Forelimb muscle (tissue), 1 donor: ENCODE measurements around the gene HSPA1L. TPM values are rescaled to one million over a fixed set of nuclear protein-coding genes. Genes with fewer than 3 reads are reported as not detected.
"Not testable (repeated sequence)": the region's sequence is repeated elsewhere in the genome, so short reads cannot be mapped to it uniquely, and the experiment has no call there.

Experiments
- DNase-seq: peaks from one replicate; pipeline ENCODE4 v3.0.0-alpha.2; 2013; ENCODE audit warnings: low read depth
- polyA plus RNA-seq: library from polyadenylated mRNA; unstranded; fragments of 120-200 nt; gene quantifications from one replicate; pipeline ENCODE4 v1.2.1, GENCODE V29; 2013; ENCODE audit not compliant: insufficient read length

HSPA1L gene
- polyA plus RNA-seq: 5.0 TPM

- no peak for DNase-seq
These were observed at the start of gene HSPA1L, which contains the start of gene HSPA1A for GRCh38 chr6:31815025-31815838. TSS of gene HSPA1L (minus strand) at chr6:31815283. CDS start at chr6:31811972, 3,311 bp downstream. TSS of gene HSPA1A (plus strand) at chr6:31815543. CDS start at chr6:31815757, 214 bp downstream.

DNA sequence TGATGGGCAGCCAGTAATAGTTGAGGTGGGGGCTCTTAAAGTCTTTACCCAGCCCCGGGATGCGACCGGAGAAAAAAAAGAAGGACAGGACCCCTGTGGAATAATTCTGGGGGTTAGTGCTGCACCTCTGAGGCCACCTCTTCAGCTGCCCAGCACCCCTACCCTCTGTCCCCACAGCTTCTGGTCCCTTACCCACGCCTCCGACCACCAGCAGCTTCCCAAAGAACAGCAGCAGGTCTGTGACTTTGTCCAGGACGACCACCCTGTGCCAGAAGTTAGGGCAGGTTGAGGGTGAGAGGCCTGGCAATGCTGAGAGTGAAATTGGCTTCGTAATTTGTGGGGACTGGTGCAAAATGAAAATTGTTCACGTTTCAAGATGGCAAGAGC lies 49.7 kb upstream of the HSPA1L start:
- no peak for DNase-seq

GRCh38 chr6:31864123-31864562 lies 49.1 kb upstream of the HSPA1L start:
- not testable (repeated sequence) for DNase-seq

DNA sequence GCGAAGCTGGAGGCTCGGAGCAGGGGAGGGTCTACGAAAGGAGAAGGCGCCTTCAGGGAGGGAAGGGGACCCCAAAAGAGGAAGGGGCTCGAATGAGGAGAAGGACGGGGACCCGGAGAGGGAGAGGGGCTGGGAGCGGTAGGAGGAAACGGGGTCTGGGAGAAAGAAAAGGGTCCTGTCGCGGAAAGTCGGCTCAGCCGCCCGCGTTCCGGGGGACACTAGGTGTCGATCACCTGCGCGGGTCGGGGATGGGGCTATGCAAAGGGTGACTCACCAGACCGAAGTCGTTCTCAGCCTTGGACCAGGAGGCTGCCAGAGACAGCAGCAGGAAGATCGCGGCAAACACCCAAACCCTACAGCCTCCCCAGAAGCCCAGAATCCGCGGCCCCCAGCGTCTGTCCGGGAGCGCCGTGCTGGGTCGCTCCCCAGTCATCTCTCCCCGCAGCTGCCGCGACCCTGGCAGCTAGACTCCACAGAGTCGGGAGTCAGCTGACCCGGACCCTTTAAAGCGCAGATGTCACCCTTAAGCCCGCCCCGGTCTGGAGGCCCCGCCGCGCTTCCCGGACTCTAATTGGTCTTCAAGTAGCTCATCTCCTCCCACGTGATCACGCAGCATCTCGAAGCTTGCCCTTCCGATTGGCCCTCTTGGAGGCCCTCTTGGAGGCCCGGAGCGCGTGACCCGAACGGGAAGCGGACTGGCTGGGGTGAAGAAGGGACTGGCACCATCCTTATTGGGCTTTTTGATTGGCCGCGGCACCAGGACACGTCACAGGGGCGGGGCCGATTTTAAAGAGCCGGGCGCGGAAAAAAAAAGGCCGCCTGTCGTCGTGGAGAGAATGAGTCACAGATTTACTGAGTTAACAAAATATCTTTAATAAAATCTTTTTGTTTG lies 47.5 kb upstream of the HSPA1L start, which contains the start of gene NEU1:
NEU1 (minus strand) TSS at position 478 of the 892 bp plus-strand sequence; CDS start at position 433, 45 bp downstream.
- peak; percentile 99 for DNase-seq

- no peak for DNase-seq
These were observed 46.8 kb upstream of the HSPA1L start for GRCh38 chr6:31861919-31862343.

DNA sequence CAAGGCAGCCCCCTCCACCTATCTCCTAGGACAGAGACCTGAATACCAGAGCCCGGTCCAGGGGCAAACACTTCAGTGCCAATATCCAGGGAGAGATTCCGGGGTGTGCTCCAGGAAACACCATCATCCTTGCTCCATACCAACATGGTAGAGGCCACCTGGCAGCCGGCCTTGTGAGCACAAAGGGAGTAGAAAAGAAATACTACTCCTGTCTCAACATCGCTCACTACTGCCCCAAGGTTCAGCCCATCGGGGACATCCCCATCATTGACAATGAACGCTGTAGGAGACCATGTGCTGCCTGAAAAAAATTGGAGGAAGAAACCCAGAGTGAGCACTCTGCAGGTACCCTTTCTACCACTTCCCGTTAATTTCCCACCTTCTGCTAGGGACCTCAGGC lies 46.1 kb upstream of the HSPA1L start:
- DNase-seq: no peak

- DNase-seq: no peak
These were observed 45.3 kb upstream of the HSPA1L start for GRCh38 chr6:31860349-31860748.

GRCh38 chr6:31859923-31860322 lies 44.8 kb upstream of the HSPA1L start:
- no peak for DNase-seq

DNA sequence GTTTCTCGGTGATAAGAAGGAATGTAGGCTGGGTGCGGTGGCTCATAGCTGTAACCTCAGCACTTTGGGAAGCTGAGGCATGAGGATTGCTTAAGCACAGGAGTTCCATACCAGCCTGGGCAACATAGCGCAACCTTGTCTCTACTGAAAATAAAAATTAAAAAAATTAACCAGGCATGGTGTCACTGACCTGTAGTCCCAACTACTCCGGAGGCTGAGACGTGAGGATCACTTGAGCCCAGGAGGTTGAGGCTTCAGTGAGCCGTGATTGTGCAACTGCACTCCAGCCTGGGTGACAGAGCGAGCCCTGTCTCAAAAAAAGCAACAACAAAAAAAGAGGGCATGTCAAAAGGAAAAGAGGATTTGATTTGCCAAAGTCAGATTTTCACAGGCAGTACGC lies 43.6 kb upstream of the HSPA1L start:
- DNase-seq: no peak

- not testable (repeated sequence) for DNase-seq
These were observed 42.7 kb upstream of the HSPA1L start for GRCh38 chr6:31857774-31858173.

GRCh38 chr6:31851980-31852718 lies 37.1 kb upstream of the HSPA1L start:
- DNase-seq: not testable (repeated sequence)

DNA sequence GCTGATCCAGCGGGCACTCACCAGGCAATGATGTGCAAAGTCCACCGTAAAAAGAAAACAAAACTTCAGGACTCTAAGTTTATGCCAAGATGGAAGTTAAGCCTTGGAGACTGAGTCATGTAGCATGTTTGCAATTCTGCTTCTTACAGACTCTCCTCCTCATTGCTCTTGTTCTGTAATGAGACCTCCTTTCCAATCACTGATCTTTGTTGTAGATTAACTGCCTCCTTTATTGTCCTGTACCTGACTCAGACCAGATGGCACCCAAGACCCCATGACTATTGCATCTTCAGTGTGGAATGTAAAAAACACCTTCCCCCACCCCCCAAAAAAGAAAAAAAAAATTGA lies 36.4 kb upstream of the HSPA1L start:
- no peak for DNase-seq

GRCh38 chr6:31850765-31851484 lies 35.8 kb upstream of the HSPA1L start:
- no peak for DNase-seq

DNA sequence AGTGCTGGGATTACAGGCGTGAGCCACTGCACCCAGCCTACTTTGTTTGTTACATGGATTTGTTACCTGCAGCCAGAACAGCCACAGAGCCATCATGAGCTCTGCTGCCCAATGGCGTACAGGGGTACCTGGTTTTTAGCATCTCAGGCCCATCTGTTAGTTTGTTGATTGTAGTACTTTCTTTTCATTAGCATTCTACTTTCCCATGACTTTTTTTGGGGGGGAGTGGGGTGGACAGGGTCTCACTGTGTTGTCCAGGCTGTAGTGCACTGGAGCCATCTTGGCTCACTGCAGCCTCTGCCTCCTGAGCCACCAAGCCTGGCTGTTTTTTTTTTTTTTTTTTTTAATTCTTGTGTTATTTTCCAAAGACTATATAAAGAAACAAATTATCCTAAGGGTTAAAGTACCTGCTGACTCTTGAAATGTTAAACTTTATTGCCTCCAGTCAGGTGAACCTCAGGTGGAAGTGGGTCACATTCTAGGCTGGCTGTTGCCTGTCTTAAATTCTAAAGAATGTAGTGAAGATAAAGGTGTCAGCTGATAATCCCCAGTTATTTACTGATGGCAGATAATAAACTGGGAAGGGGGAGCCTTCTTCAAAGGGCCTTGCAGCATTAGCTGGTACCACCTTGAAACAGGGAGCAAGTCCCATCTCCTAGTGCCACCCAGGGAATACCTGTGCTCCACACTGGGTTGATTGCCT lies 32.3 kb upstream of the HSPA1L start:
- DNase-seq: no peak

DNA sequence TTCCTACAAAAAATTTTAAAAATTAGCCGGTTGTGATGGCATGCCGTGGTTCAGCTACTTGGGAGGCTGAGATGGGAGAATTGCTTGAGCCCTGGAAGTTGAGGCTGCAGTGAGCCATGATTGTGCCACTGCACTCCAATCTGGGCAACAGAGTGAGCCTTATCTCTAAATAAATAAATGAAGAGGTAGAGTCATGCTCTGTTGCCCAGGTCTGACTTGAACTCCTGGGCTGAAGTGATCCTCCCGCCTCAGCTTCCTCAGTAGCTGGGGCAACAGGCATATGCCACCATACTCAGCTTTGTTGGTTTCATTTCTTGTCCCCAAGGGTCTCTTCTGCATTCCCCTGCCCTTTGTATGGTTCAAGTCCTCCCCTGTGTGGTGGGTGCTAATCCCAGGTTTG lies 29.4 kb upstream of the HSPA1L start:
- DNase-seq: no peak

GRCh38 chr6:31842053-31842452 lies 27.0 kb upstream of the HSPA1L start:
- no peak for DNase-seq

DNA sequence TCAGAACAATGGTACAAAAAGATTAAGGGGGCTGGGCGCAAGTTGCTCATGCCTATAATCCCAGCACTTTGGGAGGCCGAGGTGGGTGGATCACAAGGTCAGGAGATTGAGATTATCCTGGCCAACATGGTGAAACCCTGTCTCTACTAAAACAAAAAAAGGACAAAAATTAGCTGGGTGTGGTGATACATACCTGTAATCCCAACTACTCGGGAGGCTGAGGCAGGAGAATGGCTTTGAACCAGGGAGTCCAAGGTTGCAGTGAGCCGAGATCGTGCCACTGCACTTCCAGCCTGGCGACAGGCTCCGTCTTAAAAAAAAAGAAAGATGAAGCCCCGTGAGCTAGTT lies 24.7 kb upstream of the HSPA1L start:
- DNase-seq: not testable (repeated sequence)

GRCh38 chr6:31838968-31839367 lies 23.9 kb upstream of the HSPA1L start:
- no peak for DNase-seq

GRCh38 chr6:31838114-31838553 lies 23.1 kb upstream of the HSPA1L start:
- DNase-seq: not testable (repeated sequence)

GRCh38 chr6:31837369-31838113 lies 22.5 kb upstream of the HSPA1L start:
- DNase-seq: no peak
